HG03521 (cell line): Measurements from ENCODE around the gene CAMK2A.

Source experiments
- ATAC-seq: cut with Tn5 transposase; IDR thresholded peaks from one replicate; pipeline ENCODE4 v1.9.1; 2021; ENCODE audit warnings: mild to moderate bottlenecking, moderate library complexity; ENCODE audit not compliant: unreplicated experiment

The CAMK2A gene

DNA sequence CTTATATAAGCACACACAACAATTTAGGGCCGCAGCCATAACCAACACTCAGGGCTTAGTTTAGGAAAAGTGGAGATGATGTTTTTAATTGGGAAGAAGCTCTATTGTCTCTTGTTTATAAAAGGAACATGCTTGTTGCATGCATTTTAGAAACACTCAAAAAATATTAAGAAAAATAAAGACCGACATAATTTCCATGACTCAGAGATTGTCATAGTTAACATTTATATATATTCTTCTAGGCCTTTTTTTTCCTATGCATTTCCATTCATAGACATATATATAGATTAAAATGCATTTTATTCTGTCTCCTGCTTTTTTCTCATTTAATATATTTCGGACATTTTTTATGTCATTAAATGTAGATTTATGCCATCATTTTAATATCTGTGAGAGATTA is 26.7 kb upstream of the CAMK2A start:
- no peak for ATAC-seq

DNA sequence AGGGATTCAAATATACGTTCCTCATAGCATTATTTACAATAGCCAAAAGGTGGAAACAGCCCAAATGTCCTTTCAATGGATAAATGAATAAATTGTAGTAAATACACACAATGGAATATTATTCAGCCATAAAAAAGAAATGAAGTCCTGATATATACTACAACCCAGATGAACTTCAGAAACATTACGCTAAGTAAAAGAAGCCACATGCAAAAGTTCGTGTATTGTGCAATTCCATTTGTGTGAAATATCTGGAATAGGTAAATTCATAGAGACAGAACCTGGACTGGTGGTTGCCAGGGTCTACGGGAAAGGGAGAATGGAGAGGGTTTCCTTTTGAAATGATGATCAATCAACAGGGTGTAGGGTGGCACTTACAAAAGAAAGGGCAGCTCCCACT is 25.7 kb upstream of the CAMK2A start:
- no peak for ATAC-seq

DNA sequence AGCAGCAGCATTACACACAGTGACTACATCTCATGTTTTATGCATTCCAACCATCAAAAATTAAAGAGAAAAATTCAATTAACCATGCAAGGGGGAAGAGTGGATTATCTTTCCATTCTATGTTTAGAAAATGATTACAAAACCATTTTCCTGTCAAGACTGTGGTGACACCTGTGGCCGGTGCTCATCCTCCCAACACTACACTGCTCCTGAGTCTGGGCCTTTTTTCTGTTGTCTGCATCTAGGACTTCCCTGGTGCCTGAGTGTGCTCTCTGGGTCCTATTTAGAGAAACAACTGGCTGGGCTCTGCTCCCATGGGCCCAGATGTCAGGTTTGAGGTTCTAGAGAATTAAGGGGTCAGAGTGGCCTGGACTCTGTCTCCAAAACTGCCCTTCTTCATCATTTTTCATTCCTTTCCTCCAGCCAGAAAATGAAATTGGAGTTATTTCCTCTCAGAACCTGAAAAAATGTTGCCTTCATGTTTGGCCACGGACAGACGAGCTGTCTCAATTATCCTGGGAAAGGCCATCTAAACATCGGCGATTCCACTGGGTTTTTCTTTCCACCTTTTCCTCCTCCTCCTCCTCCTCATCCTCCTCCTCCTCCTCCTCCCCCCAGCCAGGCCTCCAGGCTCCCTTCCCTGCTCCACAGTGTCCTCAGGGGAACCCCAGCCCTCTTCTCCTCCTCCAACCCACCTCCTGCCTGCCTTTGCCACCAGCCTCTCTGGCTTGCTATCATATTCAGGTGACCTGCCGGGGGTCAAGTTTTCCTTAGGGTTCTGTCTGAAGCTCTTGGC is 24.5 kb upstream of the CAMK2A start:
- ATAC-seq: no peak

DNA sequence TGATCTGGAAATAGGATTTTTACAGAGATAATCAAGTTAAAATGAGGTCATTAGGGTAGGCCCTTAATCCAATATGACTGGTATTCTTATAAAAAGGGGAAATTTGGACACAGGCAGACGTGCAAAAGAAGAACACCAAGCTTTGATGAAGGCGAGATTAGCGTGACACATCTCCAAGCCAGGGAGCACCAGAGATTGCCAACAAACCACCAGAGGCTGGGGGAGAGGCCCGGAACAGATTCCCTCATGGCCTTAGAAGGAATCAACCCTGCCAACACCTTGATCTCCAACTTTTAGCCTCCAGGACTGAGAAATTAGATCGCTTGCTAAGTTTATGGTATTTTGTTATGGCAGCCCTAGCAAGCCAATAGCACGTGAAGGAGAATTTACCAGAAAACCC is 23.9 kb upstream of the CAMK2A start:
- no peak for ATAC-seq

DNA sequence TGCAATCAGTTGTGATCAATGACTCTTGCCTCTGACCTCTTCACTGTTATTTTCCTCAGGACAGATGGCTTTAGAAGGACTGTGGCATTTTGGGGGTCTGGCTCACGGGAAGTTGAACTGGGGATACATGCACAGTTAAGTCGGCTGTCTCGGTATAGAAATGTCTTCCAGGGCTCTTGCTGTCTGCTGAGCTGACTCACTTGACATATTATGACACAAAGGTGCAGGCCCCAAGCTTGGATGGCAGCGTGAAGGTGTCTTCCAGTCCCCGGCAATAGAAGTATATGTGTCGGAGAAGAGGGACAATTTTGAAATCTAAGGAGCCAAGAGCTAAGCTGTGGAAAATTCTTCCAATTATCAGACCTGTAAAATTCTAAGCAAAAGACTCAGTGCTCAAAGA is 22.9 kb upstream of the CAMK2A start:
- ATAC-seq: no peak

DNA sequence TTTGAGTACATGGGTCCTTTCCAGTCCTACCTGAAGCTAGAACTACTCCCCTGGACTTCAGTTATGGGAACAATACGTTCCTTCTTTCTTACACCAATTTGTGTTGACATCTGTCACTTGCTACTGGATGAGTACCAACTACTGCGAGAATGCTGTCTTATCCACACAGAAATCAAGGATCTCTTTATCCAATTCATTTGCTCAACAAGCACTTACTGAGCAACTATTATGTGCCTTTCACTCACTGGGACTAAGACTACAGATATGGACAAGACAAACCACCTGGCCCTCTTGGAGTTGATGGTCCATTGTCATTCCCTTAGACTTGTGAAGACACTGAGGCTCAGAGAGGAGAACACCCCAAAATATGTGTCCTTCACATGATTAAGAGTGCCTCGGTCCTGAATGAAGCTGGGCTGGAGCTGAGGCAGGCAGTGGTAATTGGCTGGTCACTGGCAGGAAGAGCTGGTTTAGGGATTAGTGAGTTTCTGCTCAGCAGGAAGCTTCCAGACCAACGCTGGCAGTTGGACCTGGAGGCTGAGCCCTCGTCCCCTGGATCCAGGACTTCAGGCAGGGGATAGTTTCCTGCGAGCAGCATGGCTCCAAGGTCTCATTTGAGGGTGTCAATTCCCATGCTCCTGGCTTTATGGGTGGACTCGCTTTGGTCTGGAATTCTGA is 21.6 kb upstream of the CAMK2A start:
- ATAC-seq: no peak

DNA sequence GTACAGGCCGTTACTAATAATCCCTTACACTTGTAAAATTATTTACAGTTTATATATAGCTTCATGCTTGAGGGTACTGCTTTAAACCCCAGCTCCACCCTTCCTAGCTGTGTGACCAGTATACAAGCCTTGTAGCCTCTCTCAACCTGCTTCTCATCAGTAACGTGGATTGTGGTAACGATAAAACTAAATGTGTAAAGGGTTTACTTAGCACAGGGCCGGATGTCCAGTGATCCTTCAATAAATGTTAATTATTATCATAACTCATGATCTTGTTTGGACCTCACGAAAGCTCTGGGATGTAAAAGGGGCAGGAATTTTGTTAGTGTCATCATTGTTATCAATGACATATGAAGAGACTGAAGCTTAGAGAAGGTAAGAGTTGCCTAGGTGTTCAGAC is 20.7 kb upstream of the CAMK2A start:
- ATAC-seq: no peak

DNA sequence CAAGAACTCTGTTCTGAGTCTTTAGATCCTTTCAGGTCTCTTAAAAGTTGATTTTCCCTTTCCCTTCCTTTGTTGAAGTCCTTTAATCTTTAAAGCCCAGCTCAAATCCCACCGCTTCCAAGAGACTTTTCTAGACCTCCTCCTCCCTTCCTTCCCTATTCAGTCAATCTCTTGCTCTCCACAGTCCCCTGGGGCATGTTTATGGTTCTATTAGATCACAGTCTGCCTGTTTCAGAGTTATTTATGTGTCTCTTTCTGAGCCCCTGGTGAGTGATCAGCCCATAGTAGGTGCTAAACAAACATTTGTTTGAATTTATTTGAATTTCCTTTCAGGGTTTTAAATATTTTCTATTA is 20.3 kb upstream of the CAMK2A start:
- no peak for ATAC-seq

DNA sequence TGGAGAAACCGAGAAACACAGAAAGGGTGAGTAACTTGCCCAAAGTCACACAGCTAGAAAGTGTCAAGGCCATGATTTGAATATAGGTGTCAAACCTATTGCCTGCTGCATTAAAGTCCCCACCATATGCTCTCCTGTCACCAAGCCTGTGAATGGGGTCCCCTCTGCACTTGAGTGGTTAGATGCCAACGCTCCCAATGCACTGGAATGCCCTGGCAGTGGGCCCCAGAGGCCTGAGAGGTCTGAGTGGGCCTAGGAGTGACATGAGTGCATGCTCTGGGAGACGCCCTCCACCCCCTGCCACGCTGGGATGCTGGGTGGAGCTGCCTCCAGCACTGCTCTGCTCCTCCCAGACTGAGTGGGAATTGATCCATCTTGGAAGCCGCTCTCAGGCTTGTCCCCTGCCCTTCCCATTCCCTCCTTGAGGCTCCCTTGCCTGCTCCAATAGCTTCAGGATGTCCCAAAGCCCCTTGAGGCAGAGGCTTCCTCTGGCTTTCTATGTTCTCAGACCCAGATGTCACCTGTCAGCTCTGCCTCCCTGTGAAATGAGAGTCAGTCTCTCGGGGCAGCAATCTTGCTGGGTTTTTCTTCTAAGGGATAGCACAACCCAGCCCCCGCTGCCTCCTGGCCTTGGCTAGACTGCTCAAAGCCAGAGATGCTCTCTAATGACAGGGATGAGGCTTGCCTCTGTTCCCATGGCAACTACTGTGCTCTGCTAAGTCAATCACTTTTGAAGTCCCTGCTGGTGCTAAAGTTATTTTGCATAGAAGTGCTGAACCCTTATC is 19.7 kb upstream of the CAMK2A start:
- ATAC-seq: no peak

DNA sequence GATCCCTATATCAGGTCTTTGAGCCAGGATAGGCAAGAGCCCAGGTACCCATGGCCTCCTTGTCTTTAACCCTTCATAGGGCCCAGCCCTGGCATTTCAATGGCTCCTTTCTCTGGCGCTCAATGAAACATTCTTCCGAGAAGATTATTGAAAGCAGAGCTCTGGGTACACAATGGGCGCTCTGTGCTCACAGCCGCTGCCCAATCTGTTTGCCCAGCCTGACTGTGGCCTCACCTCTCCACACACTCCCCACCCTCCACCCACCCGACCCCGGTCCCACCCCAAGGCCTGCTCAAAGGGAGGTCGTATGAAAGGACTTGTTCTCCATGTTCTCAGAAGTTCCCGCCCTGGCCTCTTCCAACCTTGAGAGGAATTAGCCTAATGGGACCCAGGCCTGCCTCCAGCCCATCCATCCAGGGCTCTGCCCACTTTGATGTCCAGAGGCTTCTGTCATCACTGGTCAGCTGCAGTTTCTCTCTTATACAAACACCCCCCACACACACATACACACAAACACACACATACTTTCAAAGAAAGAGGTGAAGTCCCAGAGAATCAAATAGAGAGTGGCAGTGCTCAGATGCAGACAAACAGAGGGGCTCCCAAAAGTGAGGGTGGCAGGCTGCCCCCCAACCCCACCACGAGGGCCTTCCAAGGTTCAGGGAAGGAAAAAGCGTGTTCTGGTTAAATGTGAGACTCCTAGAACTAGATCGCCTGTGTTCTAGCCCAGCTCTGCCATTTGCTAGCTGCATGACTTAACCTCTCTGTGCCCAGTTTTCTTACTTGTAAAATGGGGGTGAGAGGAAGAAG is 18.2 kb upstream of the CAMK2A start:
- ATAC-seq: no peak

DNA sequence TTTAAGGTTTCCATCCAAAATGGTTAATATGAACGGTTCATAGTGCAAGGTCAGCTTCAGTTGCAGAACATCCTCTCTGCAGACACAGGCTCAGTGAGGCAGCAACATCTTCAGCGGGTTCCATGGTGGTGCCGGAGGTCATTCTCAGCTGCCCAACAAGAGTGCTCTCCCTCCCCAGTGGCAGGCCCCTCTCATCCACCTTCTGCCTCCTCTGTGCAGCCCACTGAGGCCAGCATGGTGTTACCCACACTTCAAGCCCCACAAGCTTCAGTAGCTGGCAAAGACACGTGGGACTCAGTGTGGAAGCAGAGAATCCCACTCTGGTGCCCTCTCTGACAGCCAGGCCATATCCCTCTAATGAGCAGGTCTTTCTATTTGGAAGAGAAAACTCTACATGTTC is 17.2 kb upstream of the CAMK2A start:
- ATAC-seq: no peak

DNA sequence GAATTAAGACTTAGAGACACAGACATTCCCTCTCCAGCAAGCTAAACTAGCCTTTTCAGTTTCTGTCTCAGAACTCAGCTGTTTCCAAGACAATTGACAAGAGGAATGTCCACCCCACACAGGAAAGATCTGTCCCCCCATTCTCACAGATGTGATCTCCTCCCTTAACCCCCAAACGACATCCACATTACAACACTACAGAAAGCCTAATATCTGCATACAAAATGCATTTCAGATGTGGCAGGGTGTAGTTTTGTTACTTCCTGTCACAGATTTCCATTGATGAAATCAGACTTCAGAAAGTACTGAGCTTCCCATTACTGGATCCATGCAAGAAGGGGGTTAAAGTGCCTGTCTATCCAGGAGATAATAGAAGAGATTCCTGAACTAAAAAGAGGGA is 16.0 kb upstream of the CAMK2A start:
- no peak for ATAC-seq

DNA sequence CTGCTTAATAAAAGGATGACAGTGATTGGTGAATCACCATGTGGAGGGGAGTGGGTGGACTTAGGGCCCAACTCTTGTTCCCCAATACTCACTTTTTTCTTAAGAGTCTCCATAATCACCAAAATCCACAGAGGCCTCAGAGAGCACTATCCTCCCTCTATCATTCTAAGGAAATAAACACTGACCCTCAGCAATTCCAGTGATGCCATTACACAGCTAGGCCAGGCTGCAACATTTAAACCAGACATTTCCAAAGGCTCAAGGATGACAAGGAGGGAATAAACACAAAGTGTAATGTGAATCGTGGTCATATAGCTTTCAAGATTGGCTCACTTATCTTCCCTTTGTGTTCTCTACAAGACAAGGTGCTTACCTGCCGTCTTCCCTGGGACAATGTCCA is 15.5 kb upstream of the CAMK2A start:
- no peak for ATAC-seq

DNA sequence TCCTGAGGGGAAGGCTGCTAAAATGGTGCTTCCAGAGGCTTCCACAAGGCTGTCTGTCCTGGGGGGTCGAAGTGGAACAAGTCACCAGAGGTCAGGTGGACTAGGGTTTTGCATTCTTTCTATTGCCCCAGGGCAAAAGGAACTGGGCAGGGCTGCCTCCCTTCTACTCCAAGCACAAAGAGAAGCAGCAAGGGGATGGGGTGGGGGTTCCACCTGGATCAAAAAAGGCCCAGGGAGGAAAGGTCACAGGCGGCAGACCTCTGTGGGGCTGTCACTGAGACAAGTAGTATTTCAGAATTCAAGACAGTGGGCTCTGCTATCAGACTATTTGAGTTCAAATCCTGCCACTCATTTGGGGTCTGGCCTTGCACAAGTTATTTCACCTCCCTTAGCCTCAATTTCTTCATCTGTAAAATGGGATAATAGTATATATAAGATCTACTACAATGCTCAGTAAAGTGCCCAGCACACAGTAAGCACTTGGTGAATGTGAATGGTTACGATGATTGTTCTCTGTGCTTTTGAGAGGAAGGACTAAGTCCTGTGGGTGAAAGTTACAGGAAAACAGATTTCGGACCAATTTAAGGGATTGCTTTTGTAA is 15.0 kb upstream of the CAMK2A start:
- no peak for ATAC-seq

DNA sequence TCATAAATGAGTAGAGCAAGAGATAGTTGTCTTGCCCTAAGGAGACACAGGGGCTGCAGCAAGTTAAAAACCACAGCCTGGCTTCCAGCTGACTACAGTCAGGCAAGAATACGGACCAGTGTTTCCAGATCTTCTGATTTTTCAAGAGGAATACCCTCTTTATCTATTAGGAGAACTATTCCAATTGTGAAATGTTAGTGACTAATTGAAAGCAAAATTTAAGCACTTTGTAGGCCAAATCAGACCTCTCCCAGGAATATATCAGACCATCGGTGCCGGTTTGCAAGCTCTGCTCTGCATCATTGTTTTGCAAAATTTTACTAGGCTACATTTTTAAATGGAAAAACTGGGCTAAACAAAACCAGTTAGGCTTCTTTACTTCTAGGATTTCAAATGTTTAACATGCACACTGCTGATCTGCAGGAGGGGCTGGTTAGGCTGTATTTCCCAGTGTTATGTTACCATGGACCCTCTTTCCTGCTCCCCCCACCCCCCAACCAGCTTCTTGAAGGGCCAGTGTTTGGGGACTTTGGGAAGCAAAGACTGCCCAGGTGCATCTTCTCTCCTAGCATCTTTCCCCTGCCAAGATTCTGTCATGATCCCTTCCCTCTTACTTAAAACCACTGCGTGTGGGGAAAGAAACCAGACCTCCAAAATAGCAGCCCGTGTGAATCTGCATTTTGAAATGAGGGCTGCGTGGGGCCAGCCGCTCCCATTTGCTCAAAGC is 14.2 kb upstream of the CAMK2A start:
- ATAC-seq: no peak

DNA sequence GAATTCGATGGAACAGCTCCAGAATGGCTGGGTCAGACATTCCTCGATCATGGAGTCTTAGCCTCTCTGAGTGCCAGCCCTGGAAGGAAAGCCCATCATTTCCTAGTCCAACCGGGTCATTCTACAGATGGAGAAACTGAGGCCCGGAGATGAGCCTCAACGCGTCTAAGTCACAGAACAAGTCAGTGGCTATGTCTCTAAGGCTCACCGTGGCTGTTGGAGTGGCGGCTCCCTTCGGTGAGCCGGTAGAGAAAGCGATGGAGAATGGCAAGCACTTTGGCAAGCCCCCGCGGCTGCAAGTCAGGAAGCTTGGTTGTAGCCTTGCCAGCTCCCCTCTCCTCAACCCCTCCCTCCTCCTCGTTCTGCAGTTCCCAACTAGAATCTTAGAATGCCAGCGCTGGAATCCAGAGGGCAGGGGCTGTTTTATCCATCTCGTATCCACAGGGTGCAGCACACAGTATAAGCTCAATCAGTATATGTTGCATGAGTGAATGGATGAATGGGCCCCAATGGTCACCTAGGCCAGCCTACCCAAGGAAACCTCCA is 13.6 kb upstream of the CAMK2A start:
- no peak for ATAC-seq

DNA sequence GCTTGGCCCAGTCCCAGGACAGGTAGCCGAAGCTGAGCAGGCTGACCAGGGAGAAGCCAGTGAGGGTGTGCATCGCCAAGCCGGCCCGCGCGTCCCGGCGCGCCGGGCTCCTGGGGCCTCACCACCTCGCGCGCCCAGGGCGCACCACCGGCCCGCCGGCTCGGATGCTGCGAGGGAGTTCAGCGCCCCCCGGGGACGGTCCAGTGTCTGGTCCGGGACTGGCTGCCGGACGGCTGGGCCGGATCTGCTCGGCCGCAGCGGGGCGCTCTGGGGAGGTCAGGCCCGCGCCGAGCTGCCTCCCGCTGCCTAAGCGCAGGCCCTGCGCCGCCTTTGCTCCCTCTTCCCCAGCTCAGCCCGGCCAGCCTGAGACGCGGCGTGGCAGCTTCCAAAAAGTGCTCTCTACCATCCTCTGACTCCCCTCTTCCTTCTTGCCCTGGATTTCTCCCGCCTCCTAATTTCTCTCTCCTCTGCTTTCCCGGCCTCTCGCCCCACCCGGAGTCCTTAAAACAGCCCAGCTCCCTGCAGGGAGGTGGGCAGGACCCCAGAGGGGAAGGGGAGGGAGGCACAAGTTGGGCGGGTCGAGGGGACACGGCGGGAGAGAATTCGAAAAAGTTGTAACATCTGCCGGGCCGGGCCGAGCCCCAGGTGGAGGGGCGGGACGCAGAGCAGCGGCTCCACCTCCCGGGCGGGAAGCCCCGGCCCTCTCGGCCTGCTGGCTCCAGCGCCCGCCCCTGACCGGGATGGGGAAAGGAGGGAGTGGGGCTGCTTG is 12.9 kb upstream of the CAMK2A start, which contains the start of gene ARSI:
Gene ARSI, minus strand, starts transcription at position 605 of the 769 bp plus-strand sequence. Its CDS starts 532 bp downstream, at position 73.
- no peak for ATAC-seq

DNA sequence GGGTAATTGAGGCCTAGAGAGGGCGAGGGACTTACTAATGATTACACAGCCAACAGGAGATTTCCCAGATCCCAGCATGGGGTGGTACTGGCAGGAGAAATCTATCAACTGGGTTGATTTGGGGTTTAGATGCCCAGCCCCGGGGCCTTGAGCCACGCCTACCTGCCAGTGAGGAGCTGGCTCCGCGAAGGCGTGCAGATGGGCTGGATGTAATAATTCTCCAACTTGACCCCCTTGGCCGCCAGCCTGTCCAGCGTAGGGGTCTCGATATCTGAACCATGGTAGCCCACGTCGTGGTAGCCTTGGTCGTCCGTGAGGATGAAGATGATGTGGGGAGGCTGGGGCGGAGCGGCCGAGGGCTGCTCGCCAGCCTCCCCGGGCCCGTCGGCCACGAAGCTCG is 12.3 kb upstream of the CAMK2A start:
- no peak for ATAC-seq

DNA sequence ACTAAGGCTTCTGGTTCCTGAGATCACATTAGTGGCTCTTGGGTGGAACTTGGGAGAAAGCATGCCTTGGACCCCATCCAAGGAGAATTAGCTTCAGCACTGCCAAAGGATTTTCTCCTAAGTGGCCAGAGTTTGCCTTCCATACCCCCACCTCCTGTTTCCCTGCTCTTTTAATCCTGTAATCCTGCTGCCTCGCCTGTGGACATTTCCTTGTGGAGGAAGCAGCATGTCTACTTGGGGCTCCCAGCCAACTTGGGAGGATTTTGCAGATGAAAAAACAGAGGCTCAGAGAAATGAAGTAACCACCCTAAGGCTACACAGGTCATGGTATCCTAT is 11.6 kb upstream of the CAMK2A start:
- no peak for ATAC-seq
